Upper lobe of right lung (tissue), 1 donor: Measurements from ENCODE around the gene MAN1C1. TPM values are rescaled to one million over a fixed set of nuclear protein-coding genes. Genes with fewer than 3 reads are reported as not detected.

Experiments used
- ATAC-seq: fragments of 200-7000 bp; cut with Tn5 transposase; one replicate; pipeline ENCODE4 v1.9.1; 2020; ENCODE audit warnings: mild to moderate bottlenecking, moderate library complexity
- DNase-seq: peaks from one replicate; pipeline ENCODE4 v3.0.0-alpha.2; 2020
- H3K27ac ChIP-seq: fragments of 200-600 bp; one replicate; pipeline ENCODE4 v1.8.0; 2022
- H3K27me3 ChIP-seq: fragments of 200-600 bp; one replicate; pipeline ENCODE4 v1.8.0; 2022; ENCODE audit warnings: mild to moderate bottlenecking
- H3K36me3 ChIP-seq: fragments of 200-600 bp; one replicate; pipeline ENCODE4 v1.8.0; 2022
- H3K4me1 ChIP-seq: fragments of 200-600 bp; one replicate; pipeline ENCODE4 v1.8.0; 2022
- H3K4me3 ChIP-seq: fragments of 200-600 bp; one replicate; pipeline ENCODE4 v1.8.0; 2022; ENCODE audit warnings: mild to moderate bottlenecking
- H3K9me3 ChIP-seq: fragments of 200-600 bp; one replicate; pipeline ENCODE4 v1.8.0; 2022
- CTCF ChIP-seq: fragments of 200-600 bp; IDR thresholded peaks from one replicate; pipeline ENCODE4 v1.8.0; 2022; ENCODE audit warnings: antibody characterized with exemption
- intact Hi-C: fragments of 100-400 bp; cut with DNase I; formaldehyde crosslinking; loops from one replicate; pipeline ENCODE4 v1.11.0; 2022
- total RNA-seq: library from RNA; stranded (reverse); fragmentation: NEBNext Ultra II Directional; extraction: Animal tissue kit (Norgen Biotek cat#: 25700); gene quantifications from one replicate; pipeline ENCODE4 v1.2.1, GENCODE V29; 2021
- donor health status: DM: no; HTN: yes; CAD: no; lungs with severe emphysema.

MAN1C1 gene
- total RNA-seq, 1 donor from 2014 or later, result 19.7 TPM

DNA sequence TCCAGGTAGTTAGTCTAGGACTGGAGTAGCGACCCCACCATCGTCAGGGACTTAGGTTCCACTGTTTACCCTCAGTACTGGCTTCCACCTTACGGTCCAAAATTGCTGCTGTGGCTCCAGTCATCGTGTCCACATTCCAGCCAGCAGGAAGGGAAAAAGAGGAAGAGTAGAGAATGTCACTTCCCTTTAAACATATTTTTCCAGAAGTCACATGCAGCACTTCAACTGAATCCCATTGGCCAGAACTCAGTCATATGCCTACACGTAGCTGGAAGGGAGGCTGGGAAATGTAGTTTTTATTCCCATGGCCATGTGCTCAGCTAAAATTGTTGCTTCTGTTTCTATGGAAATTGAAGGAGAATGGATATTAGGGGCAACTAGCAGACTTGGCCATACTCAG, 99.3 kb downstream of the MAN1C1 start:
- Histone ChIP-seq H3K27ac (no peak overlapping the region), H3K4me3 (no peak overlapping the region), H3K27me3 (no peaks in the 10 kb centered on the region), H3K36me3 (no peaks in the 10 kb centered on the region), H3K4me1 (peaks cover 11% of the 10 kb centered on the region), H3K9me3 (no peaks in the 10 kb centered on the region)
- intact Hi-C loops, result no loop called here
- TF ChIP-seq CTCF, result no peak
- DNase-seq (no peak), ATAC-seq (peak; percentile 53)

- DNase-seq, result no peak
- Histone ChIP-seq H3K4me1 (peaks cover 11% of the 10 kb centered on the region), H3K36me3 (no peaks in the 10 kb centered on the region), H3K9me3 (no peaks in the 10 kb centered on the region), H3K4me3 (no peak overlapping the region), H3K27ac (no peak overlapping the region), H3K27me3 (no peaks in the 10 kb centered on the region)
- intact Hi-C loops, result no loop called here
- ATAC-seq, result no peak
- no peak for TF ChIP-seq CTCF
These were observed 99.7 kb downstream of the MAN1C1 start for GRCh38 chr1:25716320-25716719.

- Histone ChIP-seq H3K4me1 (peaks cover 1% of the 10 kb centered on the region), H3K27me3 (no peaks in the 10 kb centered on the region), H3K36me3 (no peaks in the 10 kb centered on the region), H3K9me3 (no peaks in the 10 kb centered on the region), H3K27ac (no peak overlapping the region), H3K4me3 (no peak overlapping the region)
- DNase-seq (no peak), ATAC-seq (no peak)
- intact Hi-C loops, result no loop called here
- TF ChIP-seq CTCF, result no peak
These were observed 102.1 kb downstream of the MAN1C1 start for GRCh38 chr1:25718732-25719131.

DNA sequence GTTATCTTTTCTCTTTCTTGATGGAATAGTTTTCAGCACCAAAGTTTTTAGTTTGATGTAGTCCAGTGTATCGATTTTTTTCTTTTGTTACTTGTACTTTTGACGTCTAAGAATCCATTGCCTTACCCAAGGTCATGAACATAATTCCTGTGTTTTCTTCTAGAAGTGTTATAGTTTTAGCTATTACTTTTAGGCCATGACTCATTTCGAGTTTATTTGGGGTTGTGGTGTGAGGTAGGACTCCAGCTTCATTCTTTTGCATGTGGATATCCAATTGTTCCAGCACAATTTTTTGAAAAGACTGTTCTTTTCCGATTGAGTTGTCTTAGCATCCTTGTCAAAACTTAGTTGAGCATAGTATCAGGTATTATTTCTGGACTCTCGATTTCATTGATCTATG, 104.0 kb downstream of the MAN1C1 start:
- ATAC-seq (no peak), DNase-seq (no peak)
- no peaks in the 10 kb centered on the region for H3K27me3 ChIP-seq
- no peak overlapping the region for H3K4me3 ChIP-seq
- H3K27ac ChIP-seq, result no peak overlapping the region
- intact Hi-C loops, result no loop called here
- H3K9me3 ChIP-seq, result no peaks in the 10 kb centered on the region
- no peak for TF ChIP-seq CTCF
- H3K4me1 ChIP-seq, result no peaks in the 10 kb centered on the region
- no peaks in the 10 kb centered on the region for H3K36me3 ChIP-seq

DNA sequence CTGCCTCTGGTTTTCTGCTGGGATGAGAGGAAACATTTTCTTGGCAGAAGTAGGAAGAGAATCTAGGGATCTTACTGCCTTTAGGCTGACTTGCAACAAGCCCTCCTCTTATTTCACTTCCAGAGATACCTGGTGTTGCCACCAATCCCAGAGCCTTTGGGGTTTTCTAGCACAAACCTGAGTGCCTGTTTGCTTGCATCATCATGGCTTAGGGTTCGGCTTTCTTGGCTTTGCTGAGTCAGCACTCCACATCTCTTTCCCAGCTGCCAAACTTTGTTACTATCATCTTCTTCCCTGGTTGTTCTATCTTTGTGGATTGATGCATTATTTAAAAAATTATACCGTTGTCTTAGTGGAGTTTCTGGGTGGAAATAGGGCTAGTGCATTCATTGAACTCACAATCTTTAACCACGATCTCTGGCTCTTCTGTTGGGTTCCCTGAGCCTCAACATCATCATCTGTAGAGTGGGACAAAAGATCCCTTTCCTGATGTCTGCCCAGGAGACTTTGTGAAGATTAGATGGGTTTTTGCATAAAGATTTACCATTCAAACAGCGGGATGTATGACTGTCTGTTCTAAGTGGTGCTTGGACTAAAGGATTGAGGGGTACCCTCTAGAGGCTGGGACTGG, 106.8 kb downstream of the MAN1C1 start:
- H3K4me1 ChIP-seq, result peaks cover 12% of the 10 kb centered on the region
- H3K4me3 ChIP-seq, result no peak overlapping the region
- ATAC-seq (no peak), DNase-seq (no peak)
- TF ChIP-seq CTCF, result no peak
- intact Hi-C loops, result no loop called here
- H3K36me3 ChIP-seq, result no peaks in the 10 kb centered on the region
- H3K27me3 ChIP-seq, result no peaks in the 10 kb centered on the region
- H3K27ac ChIP-seq, result no peak overlapping the region
- no peaks in the 10 kb centered on the region for H3K9me3 ChIP-seq

GRCh38 chr1:25724201-25724600, 107.6 kb downstream of the MAN1C1 start:
- H3K27ac ChIP-seq, result no peak overlapping the region
- no peaks in the 10 kb centered on the region for H3K36me3 ChIP-seq
- ATAC-seq (no peak), DNase-seq (no peak)
- peaks cover 15% of the 10 kb centered on the region for H3K4me1 ChIP-seq
- no peaks in the 10 kb centered on the region for H3K27me3 ChIP-seq
- intact Hi-C loops, result no loop called here
- no peaks in the 10 kb centered on the region for H3K9me3 ChIP-seq
- TF ChIP-seq CTCF, result no peak
- no peak overlapping the region for H3K4me3 ChIP-seq
